ENCODE measurements around the gene ABHD12.
"Not testable (repeated sequence)": the region's sequence is repeated elsewhere in the genome, so short reads cannot be mapped to it uniquely, and the experiment has no call there.

Gene ABHD12

GRCh38 chr20:25400291-25400732 lies 9.7 kb upstream of the ABHD12 start:
- not testable (repeated sequence) for H3K4me3 ChIP-seq (ENCODE audit: low read length); H3K9ac ChIP-seq (ENCODE audit: low read length); DNase-seq (ENCODE audit: low read depth); H3K27me3 ChIP-seq (replicated peaks; ENCODE audit: control insufficient read depth, insufficient read depth, low read length); H3K36me3 ChIP-seq (ENCODE audit: control insufficient read depth, insufficient read depth, low read length, severe bottlenecking)
- Histone ChIP-seq H3K9me3 (ENCODE audit: control insufficient read depth, low read length) (peaks cover 16% of the 10 kb centered on the region), H3K4me1 (ENCODE audit: control insufficient read depth, insufficient read depth, low read length) (peaks cover 12% of the 10 kb centered on the region)

- Histone ChIP-seq H3K9ac (ENCODE audit: low read length) (no peak overlapping the region), H3K4me1 (ENCODE audit: control insufficient read depth, insufficient read depth, low read length) (peaks cover 12% of the 10 kb centered on the region), H3K36me3 (ENCODE audit: control insufficient read depth, insufficient read depth, low read length, severe bottlenecking) (no peaks in the 10 kb centered on the region), H3K9me3 (ENCODE audit: control insufficient read depth, low read length) (peaks cover 16% of the 10 kb centered on the region), H3K27me3 (replicated peaks; ENCODE audit: control insufficient read depth, insufficient read depth, low read length) (no peaks in the 10 kb centered on the region), H3K4me3 (ENCODE audit: low read length) (no peak overlapping the region)
- DNase-seq (ENCODE audit: low read depth): peak; percentile 90
These were observed 8.4 kb upstream of the ABHD12 start for GRCh38 chr20:25399037-25399430.

GRCh38 chr20:25398376-25399036 lies 7.9 kb upstream of the ABHD12 start:
- Histone ChIP-seq H3K27me3 (replicated peaks; ENCODE audit: control insufficient read depth, insufficient read depth, low read length) (no peaks in the 10 kb centered on the region), H3K9ac (ENCODE audit: low read length) (no peak overlapping the region), H3K4me3 (ENCODE audit: low read length) (no peak overlapping the region), H3K36me3 (ENCODE audit: control insufficient read depth, insufficient read depth, low read length, severe bottlenecking) (no peaks in the 10 kb centered on the region), H3K4me1 (ENCODE audit: control insufficient read depth, insufficient read depth, low read length) (peaks cover 12% of the 10 kb centered on the region), H3K9me3 (ENCODE audit: control insufficient read depth, low read length) (peaks cover 14% of the 10 kb centered on the region)
- DNase-seq (ENCODE audit: low read depth): peak; percentile 5

GRCh38 chr20:25397821-25398220 lies 7.2 kb upstream of the ABHD12 start:
- no peak for DNase-seq (ENCODE audit: low read depth)
- no peak overlapping the region for H3K4me3 ChIP-seq (ENCODE audit: low read length)

GRCh38 chr20:25397096-25397495 lies 6.5 kb upstream of the ABHD12 start:
- Histone ChIP-seq H3K36me3 (ENCODE audit: control insufficient read depth, insufficient read depth, low read length, severe bottlenecking) (no peaks in the 10 kb centered on the region), H3K4me3 (ENCODE audit: low read length) (no peak overlapping the region), H3K9ac (ENCODE audit: low read length) (no peak overlapping the region), H3K4me1 (ENCODE audit: control insufficient read depth, insufficient read depth, low read length) (peaks cover 12% of the 10 kb centered on the region), H3K27me3 (replicated peaks; ENCODE audit: control insufficient read depth, insufficient read depth, low read length) (no peaks in the 10 kb centered on the region), H3K9me3 (ENCODE audit: control insufficient read depth, low read length) (peaks cover under 1% of the 10 kb centered on the region)
- DNase-seq (ENCODE audit: low read depth): no peak

More at GRCh38 chr20:25397821-25398220, 7.2 kb upstream of the ABHD12 start:
- peaks cover 12% of the 10 kb centered on the region for H3K4me1 ChIP-seq (ENCODE audit: control insufficient read depth, insufficient read depth, low read length)
- H3K9me3 ChIP-seq (ENCODE audit: control insufficient read depth, low read length): peaks cover 7% of the 10 kb centered on the region
- H3K9ac ChIP-seq (ENCODE audit: low read length): no peak overlapping the region
- H3K36me3 ChIP-seq (ENCODE audit: control insufficient read depth, insufficient read depth, low read length, severe bottlenecking): no peaks in the 10 kb centered on the region
- no peaks in the 10 kb centered on the region for H3K27me3 ChIP-seq (replicated peaks; ENCODE audit: control insufficient read depth, insufficient read depth, low read length)

- Histone ChIP-seq H3K9me3 (ENCODE audit: control insufficient read depth, low read length) (no peaks in the 10 kb centered on the region), H3K9ac (ENCODE audit: low read length) (no peak overlapping the region), H3K4me1 (ENCODE audit: control insufficient read depth, insufficient read depth, low read length) (peaks cover 18% of the 10 kb centered on the region), H3K36me3 (ENCODE audit: control insufficient read depth, insufficient read depth, low read length, severe bottlenecking) (no peaks in the 10 kb centered on the region), H3K4me3 (ENCODE audit: low read length) (no peak overlapping the region), H3K27me3 (replicated peaks; ENCODE audit: control insufficient read depth, insufficient read depth, low read length) (no peaks in the 10 kb centered on the region)
- no peak for DNase-seq (ENCODE audit: low read depth)
These were observed 4.4 kb upstream of the ABHD12 start for GRCh38 chr20:25394996-25395395.

- Histone ChIP-seq H3K4me3 (ENCODE audit: low read length) (no peak overlapping the region), H3K27me3 (replicated peaks; ENCODE audit: control insufficient read depth, insufficient read depth, low read length) (no peaks in the 10 kb centered on the region), H3K9ac (ENCODE audit: low read length) (no peak overlapping the region), H3K4me1 (ENCODE audit: control insufficient read depth, insufficient read depth, low read length) (peaks cover 19% of the 10 kb centered on the region), H3K9me3 (ENCODE audit: control insufficient read depth, low read length) (no peaks in the 10 kb centered on the region), H3K36me3 (ENCODE audit: control insufficient read depth, insufficient read depth, low read length, severe bottlenecking) (no peaks in the 10 kb centered on the region)
- no peak for DNase-seq (ENCODE audit: low read depth)
These were observed 3.6 kb upstream of the ABHD12 start for GRCh38 chr20:25394276-25394675.

GRCh38 chr20:25389858-25390537 lies 637 bp downstream of the ABHD12 start:
- no peaks in the 10 kb centered on the region for H3K36me3 ChIP-seq (ENCODE audit: control insufficient read depth, insufficient read depth, low read length, severe bottlenecking)
- H3K4me1 ChIP-seq (ENCODE audit: control insufficient read depth, insufficient read depth, low read length): peaks cover 11% of the 10 kb centered on the region
- H3K9me3 ChIP-seq (ENCODE audit: control insufficient read depth, low read length): no peaks in the 10 kb centered on the region
- H3K9ac ChIP-seq (ENCODE audit: low read length): peak overlapping the region; percentile 88
- H3K27me3 ChIP-seq (replicated peaks; ENCODE audit: control insufficient read depth, insufficient read depth, low read length): no peaks in the 10 kb centered on the region
- peak; percentile 64 for DNase-seq (ENCODE audit: low read depth)
- peak overlapping the region; percentile 90 for H3K4me3 ChIP-seq (ENCODE audit: low read length)

- Histone ChIP-seq H3K9me3 (ENCODE audit: control insufficient read depth, low read length) (no peaks in the 10 kb centered on the region), H3K4me3 (ENCODE audit: low read length) (peak overlapping the region; percentile 90), H3K27me3 (replicated peaks; ENCODE audit: control insufficient read depth, insufficient read depth, low read length) (no peaks in the 10 kb centered on the region), H3K4me1 (ENCODE audit: control insufficient read depth, insufficient read depth, low read length) (peaks cover 11% of the 10 kb centered on the region), H3K9ac (ENCODE audit: low read length) (peak overlapping the region; percentile 88), H3K36me3 (ENCODE audit: control insufficient read depth, insufficient read depth, low read length, severe bottlenecking) (no peaks in the 10 kb centered on the region)
- peak; percentile 64 for DNase-seq (ENCODE audit: low read depth)
These were observed 1.2 kb downstream of the ABHD12 start for GRCh38 chr20:25389401-25389857.

GRCh38 chr20:25382704-25383370 lies 7.8 kb downstream of the ABHD12 start:
- Histone ChIP-seq H3K4me3 (ENCODE audit: low read length) (no peak overlapping the region), H3K27me3 (replicated peaks; ENCODE audit: control insufficient read depth, insufficient read depth, low read length) (no peaks in the 10 kb centered on the region), H3K36me3 (ENCODE audit: control insufficient read depth, insufficient read depth, low read length, severe bottlenecking) (no peaks in the 10 kb centered on the region), H3K4me1 (ENCODE audit: control insufficient read depth, insufficient read depth, low read length) (peaks cover 6% of the 10 kb centered on the region), H3K9ac (ENCODE audit: low read length) (no peak overlapping the region), H3K9me3 (ENCODE audit: control insufficient read depth, low read length) (no peaks in the 10 kb centered on the region)
- DNase-seq (ENCODE audit: low read depth): no peak

GRCh38 chr20:25380945-25381614 lies 9.6 kb downstream of the ABHD12 start:
- H3K4me1 ChIP-seq (ENCODE audit: control insufficient read depth, insufficient read depth, low read length): peaks cover 6% of the 10 kb centered on the region
- H3K9me3 ChIP-seq (ENCODE audit: control insufficient read depth, low read length): no peaks in the 10 kb centered on the region
- no peak overlapping the region for H3K9ac ChIP-seq (ENCODE audit: low read length)
- no peaks in the 10 kb centered on the region for H3K27me3 ChIP-seq (replicated peaks; ENCODE audit: control insufficient read depth, insufficient read depth, low read length)
- no peaks in the 10 kb centered on the region for H3K36me3 ChIP-seq (ENCODE audit: control insufficient read depth, insufficient read depth, low read length, severe bottlenecking)
- no peak overlapping the region for H3K4me3 ChIP-seq (ENCODE audit: low read length)
- DNase-seq (ENCODE audit: low read depth): no peak

Data from adipocyte (in vitro differentiated cells).